Tibial nerve (tissue), 4 donors: ENCODE measurements around the gene LRRC75A.

Source experiments
- CTCF ChIP-seq, 5 experiments: fragments of 200-600 bp in 3 of 5; fragments of 450-650 bp in 2 of 5; sonication (generic) in 3 of 5; IDR thresholded peaks; one replicate each; pipeline ENCODE4 v1.5.1; 2016 to 2019; ENCODE audit warnings: antibody characterized with exemption in 5 of 5, mild to moderate bottlenecking in 3 of 5, moderate library complexity in 2 of 5
- EP300 ChIP-seq, 2 donors: sonication (generic); formaldehyde crosslinking; IDR thresholded peaks; one replicate each; pipeline ENCODE4 v1.6.1; 2017; ENCODE audit warnings: antibody characterized with exemption in 2 of 2, mild to moderate bottlenecking in 1 of 2
- POLR2A ChIP-seq, 2 donors: fragments of 450-650 bp; IDR thresholded peaks; one replicate each; pipeline ENCODE4 v1.6.1; 2017; ENCODE audit warnings: antibody characterized with exemption in 2 of 2, mild to moderate bottlenecking in 2 of 2, moderate library complexity in 2 of 2

GRCh38 chr17:16477666-16478065 lies 14.3 kb downstream of the LRRC75A start:
- no peak for TF ChIP-seq CTCF (IDR thresholded peaks at IDR 0.05)
- no peak for TF ChIP-seq EP300 (IDR thresholded peaks at IDR 0.05)
- TF ChIP-seq POLR2A (IDR thresholded peaks at IDR 0.05) = no peak
